ENCODE data around the gene ARHGEF7. TPM values are rescaled to one million over a fixed set of nuclear protein-coding genes. Genes with fewer than 3 reads are reported as not detected.

Gene ARHGEF7
- total RNA-seq, 1 donor from 2014 or later, result 63.2 TPM

- Histone ChIP-seq H3K9me3 (no peaks in the 10 kb centered on the region), H3K4me3 (no peak overlapping the region), H3K27me3 (no peaks in the 10 kb centered on the region), H3K27ac (peak overlapping the region; percentile 32), H3K4me1 (peaks cover 54% of the 10 kb centered on the region), H3K36me3 (no peaks in the 10 kb centered on the region)
- TF ChIP-seq CTCF (IDR thresholded peaks at IDR 0.05), result no peak
- intact Hi-C loops (cut with DNase I), result no loop called here
- DNase-seq (no peak), ATAC-seq (no peak)
These were observed 65.0 kb downstream of the ARHGEF7 start for GRCh38 chr13:111179908-111180760.

GRCh38 chr13:111181977-111182376 lies 66.9 kb downstream of the ARHGEF7 start:
- H3K27me3 ChIP-seq, result no peaks in the 10 kb centered on the region
- H3K4me1 ChIP-seq, result peaks cover 53% of the 10 kb centered on the region
- H3K4me3 ChIP-seq, result no peak overlapping the region
- DNase-seq (no peak), ATAC-seq (no peak)
- intact Hi-C loops (cut with DNase I), result no loop called here
- H3K9me3 ChIP-seq, result no peaks in the 10 kb centered on the region
- H3K36me3 ChIP-seq, result no peaks in the 10 kb centered on the region
- TF ChIP-seq CTCF (IDR thresholded peaks at IDR 0.05), result no peak
- no peak overlapping the region for H3K27ac ChIP-seq

- DNase-seq (no peak), ATAC-seq (no peak)
- H3K9me3 ChIP-seq, result no peaks in the 10 kb centered on the region
- intact Hi-C loops (cut with DNase I), result no loop called here
- H3K4me1 ChIP-seq, result peaks cover 46% of the 10 kb centered on the region
- no peak overlapping the region for H3K4me3 ChIP-seq
- TF ChIP-seq CTCF (IDR thresholded peaks at IDR 0.05), result no peak
- no peaks in the 10 kb centered on the region for H3K27me3 ChIP-seq
- H3K27ac ChIP-seq, result no peak overlapping the region
- no peaks in the 10 kb centered on the region for H3K36me3 ChIP-seq
These were observed 68.1 kb downstream of the ARHGEF7 start for GRCh38 chr13:111183087-111183645.

- H3K36me3 ChIP-seq, result no peaks in the 10 kb centered on the region
- H3K27me3 ChIP-seq, result no peaks in the 10 kb centered on the region
- H3K4me1 ChIP-seq, result peaks cover 46% of the 10 kb centered on the region
- ATAC-seq (no peak), DNase-seq (no peak)
- no peaks in the 10 kb centered on the region for H3K9me3 ChIP-seq
- TF ChIP-seq CTCF (IDR thresholded peaks at IDR 0.05), result no peak
- no peak overlapping the region for H3K27ac ChIP-seq
- intact Hi-C loops (cut with DNase I), result no loop called here
- H3K4me3 ChIP-seq, result no peak overlapping the region
These were observed 68.8 kb downstream of the ARHGEF7 start for GRCh38 chr13:111183959-111184358.

- intact Hi-C loops (cut with DNase I), result no loop called here
- Histone ChIP-seq H3K4me3 (no peak overlapping the region), H3K27ac (peak overlapping the region; percentile 2), H3K9me3 (no peaks in the 10 kb centered on the region), H3K27me3 (no peaks in the 10 kb centered on the region), H3K4me1 (peaks cover 47% of the 10 kb centered on the region), H3K36me3 (no peaks in the 10 kb centered on the region)
- ATAC-seq (peak; percentile 31), DNase-seq (no peak)
- TF ChIP-seq CTCF (IDR thresholded peaks at IDR 0.05), result no peak
These were observed 69.6 kb downstream of the ARHGEF7 start for GRCh38 chr13:111184458-111185401.
